Islet of Langerhans (tissue), 1 donor: ENCODE data around the gene SDSL.

ENCODE experiments used
- FAIRE-seq: peaks from one replicate; lab custom pipeline; 2011; peaks lifted over from hg19 to GRCh38; lab: Jason Lieb, UNC

The SDSL gene

DNA sequence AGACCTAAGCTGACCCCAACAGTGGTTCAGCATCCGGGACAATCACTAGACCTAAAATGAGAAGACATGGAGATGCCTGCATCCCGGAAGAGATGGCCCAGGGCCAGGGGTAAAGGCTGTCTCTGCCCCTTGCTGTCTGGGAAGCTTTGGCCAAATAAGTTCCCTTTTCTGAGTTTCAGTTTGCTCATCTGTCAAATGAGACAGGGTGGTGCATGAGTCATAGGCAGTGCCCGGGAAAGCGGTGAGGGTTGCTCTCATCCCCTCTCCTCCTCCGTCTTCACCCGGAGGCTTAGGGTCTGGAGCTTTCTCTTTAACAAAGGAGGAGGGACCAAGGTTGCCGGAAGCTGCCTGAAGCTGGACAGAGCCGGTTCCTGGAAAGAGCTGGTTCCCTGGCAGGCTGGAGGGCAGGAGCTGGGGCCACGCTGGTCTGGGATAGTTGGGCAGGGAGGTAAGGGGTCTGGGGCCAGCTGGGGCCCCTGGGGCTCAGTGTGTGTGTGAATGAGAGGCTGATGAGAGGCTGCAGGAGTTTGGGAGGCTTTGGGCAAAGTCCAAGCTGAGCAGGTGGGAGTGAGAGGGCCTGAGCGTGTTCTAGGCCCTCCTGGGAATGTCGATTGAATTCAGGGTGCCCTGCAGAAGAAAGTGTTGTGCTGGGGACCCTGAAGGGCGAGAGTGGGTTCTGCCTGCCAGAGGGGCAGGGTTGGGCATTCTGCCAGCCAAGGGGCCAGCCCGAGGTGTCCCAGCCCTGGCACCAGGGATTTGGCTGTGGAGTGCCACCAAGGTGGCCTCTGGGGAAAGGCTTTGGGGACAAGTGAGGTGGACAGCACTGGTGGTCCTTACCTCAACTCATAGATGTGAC lies at the start of gene SDSL:
Gene SDSL, plus strand, starts transcription at position 351 of the 856 bp plus-strand sequence. CDS start 5,603 bp downstream, outside the sequence.
- FAIRE-seq: peak; percentile 24

GRCh38 chr12:113373440-113373839 lies 48.7 kb upstream of the SDSL start:
- no peak for FAIRE-seq

GRCh38 chr12:113373969-113374368 lies 48.2 kb upstream of the SDSL start:
- no peak for FAIRE-seq

DNA sequence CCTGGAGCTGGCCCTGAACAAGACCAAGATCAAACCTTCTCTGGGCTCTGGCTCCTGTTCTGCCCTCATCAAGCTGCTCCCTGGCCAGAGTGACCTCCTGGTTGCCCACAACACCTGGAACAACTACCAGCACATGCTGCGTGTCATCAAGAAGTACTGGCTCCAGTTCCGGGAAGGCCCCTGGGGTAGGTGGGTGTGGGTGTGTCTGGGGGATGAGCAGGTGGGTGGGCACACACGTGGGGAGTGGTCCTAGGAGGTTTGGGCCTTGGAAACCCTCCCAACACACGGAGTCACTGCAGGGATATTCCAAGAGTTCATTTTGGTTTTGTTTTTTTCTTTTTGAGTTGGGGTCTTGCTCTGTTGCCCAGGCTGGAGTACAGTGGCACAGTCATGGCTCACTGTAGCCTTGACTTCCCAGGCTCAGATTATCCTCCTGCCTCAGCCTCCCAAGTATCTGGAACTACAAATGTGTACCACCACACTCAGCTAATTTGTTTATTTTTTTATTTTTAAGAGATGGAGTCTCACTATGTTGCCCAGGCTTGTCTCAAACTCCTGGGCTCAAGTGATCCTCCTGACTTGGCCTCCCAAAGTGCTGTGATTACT lies 47.3 kb upstream of the SDSL start:
- FAIRE-seq: no peak

DNA sequence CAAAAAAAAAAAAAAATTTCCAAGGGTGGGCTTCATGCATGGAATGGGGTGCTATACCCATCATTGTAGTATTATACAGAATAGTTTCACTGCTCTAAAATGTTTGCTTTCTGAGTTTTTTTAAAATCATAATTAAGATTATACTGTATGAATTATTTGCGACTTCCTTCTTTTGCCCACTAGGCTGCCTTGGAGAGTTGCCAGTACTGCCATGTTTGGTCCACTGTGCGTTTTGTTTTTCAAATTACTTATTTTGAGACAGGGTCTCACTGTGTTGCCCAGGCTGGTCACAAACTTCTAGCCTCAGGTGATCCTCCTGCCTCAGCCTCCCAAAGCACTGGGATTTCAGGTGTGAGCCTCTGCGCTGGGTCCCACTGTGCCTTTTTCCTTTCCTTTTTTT lies 43.9 kb upstream of the SDSL start:
- no peak for FAIRE-seq

DNA sequence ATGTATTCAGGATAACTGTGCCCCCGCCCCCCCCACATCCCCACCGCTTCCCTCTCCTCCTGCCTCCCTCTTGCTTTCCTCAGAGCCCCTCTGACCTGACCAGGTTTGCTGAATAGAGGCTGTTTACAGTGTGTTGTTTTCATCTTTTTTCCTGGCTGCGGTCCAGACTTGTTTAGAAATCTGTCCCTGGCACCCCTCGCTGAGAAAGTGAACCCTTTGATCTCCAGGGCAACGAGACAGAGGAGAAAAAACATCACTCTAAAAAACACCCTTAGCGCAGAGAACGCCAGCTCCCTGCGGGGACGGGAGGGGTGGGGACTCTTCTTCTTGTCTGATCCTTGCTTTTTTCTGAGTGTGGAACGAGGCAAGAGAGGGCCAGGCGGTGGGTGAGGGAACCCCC lies 41.0 kb upstream of the SDSL start:
- FAIRE-seq: no peak

DNA sequence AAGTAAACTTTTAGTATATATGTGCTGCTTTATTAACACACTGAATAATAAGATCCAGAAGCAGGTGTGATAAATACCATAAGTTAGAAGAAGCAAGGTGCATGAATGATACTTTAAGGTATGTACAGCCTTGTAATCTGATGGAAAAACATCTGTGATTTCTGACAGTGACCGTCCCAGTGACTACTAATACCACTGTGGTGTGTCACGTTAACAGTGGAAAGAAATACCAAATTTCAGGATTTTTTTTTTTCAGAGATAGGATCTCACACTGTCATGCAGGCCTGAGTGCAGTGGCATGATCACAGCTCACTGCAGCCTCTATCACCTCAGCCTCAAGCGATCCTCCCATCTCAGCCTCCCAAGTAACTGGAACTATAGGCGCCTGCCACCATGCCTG lies 40.0 kb upstream of the SDSL start:
- FAIRE-seq: no peak

DNA sequence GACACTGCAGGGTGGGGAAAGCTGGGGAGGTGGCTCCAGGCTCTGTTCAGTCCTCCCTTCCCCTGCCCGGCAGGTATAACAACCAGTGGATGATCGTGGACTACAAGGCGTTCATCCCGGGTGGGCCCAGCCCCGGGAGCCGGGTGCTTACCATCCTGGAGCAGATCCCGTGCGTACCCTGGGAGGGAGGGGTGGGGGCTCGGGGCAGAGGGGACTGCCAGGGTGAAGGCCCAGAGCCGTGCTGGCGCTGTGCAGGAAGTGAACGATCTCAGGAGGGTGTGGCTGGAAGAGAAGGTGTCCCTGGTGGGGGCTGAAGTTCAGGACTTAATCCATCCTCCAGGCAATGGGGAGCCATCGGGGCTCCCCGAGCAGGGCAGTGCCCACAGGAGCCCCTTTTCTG lies 37.4 kb upstream of the SDSL start:
- FAIRE-seq: no peak

GRCh38 chr12:113385282-113385882 lies 36.8 kb upstream of the SDSL start:
- FAIRE-seq: no peak

DNA sequence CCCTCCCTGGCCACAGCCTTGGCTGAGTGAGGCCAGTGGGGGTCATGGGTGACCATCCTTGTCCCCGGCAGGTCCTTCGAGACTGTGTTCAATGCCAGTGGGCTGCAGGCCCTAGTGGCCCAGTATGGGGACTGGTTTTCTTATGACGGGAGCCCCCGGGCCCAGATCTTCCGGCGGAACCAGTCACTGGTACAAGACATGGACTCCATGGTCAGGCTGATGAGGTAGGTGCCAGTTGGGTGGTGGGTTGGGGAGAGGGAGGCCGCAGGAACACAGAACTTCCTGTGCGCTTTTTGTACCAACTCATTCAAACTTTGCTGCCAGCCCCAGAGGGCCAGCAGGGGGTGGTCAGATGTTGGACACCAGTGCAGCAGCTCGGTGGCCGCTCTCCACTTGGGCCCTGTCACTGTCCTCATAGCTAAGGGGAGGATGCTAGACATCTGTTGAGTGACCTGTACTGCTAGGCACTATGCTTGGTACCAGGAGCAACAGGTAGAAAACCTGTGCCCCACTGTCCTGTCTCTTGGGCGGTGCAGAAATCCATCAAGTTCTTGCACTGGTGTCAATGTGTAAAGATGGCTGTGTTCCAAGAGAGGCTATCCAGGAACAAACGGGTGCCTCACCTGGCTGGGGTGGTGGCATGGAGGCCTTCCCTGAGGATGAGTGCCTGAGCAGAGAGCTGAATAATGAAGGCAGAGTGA lies 35.2 kb upstream of the SDSL start:
- FAIRE-seq: no peak

GRCh38 chr12:113387631-113388030 lies 34.5 kb upstream of the SDSL start:
- no peak for FAIRE-seq

DNA sequence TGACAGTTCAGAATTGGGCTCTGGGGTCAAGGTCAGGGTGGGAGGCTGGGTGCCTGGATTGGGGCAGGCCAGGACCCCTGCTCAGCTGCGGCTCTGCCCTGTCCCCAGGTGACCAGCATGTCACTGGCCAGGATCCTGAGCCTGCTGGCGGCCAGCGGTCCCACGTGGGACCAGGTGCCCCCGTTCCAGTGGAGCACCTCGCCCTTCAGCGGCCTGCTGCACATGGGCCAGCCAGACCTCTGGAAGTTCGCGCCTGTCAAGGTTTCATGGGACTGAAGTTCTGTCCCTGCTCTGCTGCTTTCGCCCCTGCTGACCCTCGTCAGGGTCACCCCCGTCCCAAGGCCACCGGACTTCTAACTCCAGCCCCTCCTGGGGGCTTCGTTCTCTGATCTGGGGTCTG lies 33.8 kb upstream of the SDSL start:
- FAIRE-seq: no peak

- FAIRE-seq: no peak
These were observed 31.8 kb upstream of the SDSL start for GRCh38 chr12:113390064-113391043.

DNA sequence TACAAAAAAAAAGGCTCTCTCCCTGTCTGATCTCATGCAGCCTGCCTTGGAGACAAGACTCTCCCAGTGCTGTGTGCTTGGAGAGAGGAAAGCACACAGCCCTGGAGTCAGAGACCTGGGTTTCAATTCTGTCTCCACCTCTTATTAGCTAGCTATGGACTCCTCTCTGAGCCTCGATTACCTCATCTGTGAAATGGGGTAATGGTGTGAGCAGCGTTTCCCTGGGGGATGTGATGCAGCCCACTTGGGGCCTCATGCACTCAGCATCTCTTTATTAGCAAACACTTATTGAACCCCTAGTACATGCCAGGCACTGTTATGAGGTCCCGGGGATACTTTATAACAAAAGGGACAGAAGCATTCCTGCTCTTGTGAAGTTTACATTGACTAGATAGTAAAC lies 31.0 kb upstream of the SDSL start:
- FAIRE-seq: no peak

DNA sequence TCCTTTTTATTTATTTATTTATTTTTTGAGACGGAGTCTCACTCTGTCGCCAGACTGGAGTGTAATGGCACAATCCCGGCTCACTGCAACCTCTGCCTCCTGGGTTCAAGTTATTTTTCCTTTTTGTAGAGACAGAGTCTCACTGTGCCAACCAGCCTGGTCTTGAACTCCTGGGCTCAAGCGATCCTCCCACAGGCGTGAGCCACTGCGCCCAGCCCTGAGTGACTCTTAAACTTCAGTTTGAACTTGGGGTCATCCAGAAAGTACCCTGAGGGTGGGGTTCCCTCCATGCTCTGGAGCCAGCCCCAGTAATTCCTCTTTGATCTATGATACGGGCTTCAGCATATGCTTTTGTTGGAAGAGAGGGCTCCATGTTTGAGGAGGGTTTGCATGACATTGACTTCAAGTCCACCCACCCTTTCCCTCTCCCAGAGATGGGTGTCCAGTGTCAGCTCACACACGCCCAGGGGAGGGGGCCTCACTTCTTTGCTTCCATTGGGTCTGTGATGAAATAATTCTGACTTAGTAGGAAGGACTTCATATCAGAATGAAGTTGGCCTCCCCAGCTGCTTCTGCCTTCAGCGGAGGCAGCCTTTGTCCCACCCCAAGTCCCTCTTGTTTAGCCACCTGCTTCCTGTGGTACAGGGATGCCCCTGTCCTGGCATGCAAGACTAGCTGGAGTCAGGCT lies 30.4 kb upstream of the SDSL start:
- no peak for FAIRE-seq

GRCh38 chr12:113392520-113392919 lies 29.7 kb upstream of the SDSL start:
- no peak for FAIRE-seq

DNA sequence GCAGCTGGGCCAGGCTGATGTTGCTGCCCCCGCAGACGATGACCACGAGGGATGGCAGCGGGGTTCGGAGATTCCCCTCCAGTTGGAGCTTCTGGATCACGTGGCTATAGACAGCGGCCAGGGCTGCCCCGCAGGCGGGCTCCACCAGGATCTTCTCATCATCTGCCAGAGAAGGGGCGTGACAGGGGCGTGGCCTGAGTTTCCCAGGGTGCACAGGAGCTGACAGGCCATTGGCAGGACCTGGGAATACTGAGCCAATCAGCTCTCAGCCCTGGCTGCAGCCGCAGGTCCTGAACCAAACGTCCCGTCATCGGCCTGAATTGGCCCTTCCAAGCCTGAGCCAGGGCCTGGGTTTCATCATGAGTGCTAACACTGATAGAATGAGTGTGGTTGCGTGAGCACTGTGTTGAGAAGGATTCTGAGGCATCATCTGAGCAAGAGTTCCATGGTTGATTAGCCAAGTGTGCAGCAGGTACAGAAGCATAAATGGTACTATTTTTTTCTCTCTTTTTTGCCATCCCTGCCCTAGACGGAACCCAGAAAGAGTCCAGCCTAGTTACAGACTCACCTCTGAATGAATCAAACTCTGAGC lies 29.1 kb upstream of the SDSL start:
- no peak for FAIRE-seq

DNA sequence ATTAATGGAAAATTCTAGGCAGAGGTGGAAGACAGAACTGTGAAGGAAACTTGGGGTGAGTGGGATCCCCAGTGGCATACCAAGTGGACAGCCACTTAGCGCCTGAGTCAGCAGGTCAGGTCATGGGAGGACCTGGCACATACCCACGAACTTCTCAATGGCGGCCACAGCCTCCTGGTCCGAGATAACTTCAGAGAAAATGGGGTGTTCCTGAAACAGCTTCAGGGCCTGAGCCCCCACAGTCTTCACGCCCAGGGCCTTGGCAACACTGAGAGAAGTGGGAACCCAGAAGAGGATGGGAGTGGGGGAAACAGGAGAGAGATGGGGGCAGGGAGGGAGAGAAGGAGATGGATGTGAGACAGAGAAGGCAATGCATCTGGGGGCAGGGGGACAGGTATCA lies 28.4 kb upstream of the SDSL start:
- no peak for FAIRE-seq

DNA sequence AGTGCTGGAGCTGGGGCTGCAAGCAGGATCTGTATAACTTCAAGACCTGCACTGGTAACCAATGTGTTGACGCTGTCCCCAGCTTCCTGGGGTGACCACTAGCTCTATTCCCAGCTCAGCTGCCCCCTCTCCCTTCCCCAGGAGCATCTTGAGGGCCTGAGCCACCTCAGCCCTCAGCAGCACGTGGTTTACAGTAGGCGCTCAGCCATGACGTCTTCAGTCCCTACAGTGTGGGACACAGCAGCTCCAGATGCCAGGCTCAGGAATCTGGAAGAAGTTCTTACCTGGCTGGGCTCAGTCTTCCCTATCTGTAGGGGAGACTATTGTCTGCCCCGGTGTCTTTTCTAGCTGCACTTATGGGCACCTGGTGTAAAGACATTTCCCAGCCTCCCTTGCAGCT lies 27.1 kb upstream of the SDSL start:
- no peak for FAIRE-seq

DNA sequence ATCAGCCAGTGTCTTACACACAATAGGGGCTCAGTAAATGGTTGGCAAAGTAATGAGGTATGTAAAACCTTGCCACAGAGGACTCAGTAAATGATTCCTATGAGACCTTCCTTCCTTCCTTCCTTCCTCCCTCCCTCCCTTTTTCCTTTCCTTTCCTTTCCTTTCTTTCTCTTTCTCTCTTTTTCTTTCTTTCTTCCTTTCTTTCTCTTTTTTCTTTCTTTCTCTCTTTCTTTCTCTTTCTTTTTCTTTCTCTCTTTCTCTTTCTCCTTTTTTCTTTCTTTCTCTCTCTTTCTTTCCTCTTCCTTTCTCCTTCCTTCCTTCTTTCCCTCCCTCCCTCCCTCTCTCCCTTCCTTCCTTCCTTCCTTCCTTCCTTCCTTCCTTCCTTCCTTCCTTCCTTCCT lies 26.0 kb upstream of the SDSL start:
- no peak for FAIRE-seq
